Liver (tissue), 3 donors: ENCODE measurements around the gene PPM1M.

Experiments
- EGR1 ChIP-seq, 2 donors: IDR thresholded peaks; 2 replicates each; pipeline ENCODE4 v1.6.1; 2016 to 2018; ENCODE audit warnings: antibody characterized with exemption in 2 of 2, low read depth in 2 of 2
- GABPA ChIP-seq, 2 donors: IDR thresholded peaks in 1 of 2; conservative IDR thresholded peaks in 1 of 2; 2 replicates each; pipeline ENCODE4 v1.6.1; 2016; ENCODE audit warnings: antibody characterized with exemption in 2 of 2, mild to moderate bottlenecking in 1 of 2, moderate library complexity in 1 of 2
- MAX ChIP-seq: IDR thresholded peaks from 2 replicates; pipeline ENCODE4 v1.6.1; 2016; ENCODE audit warnings: antibody characterized with exemption
- SP1 ChIP-seq: IDR thresholded peaks from 2 replicates; pipeline ENCODE4 v1.6.1; 2018; ENCODE audit warnings: antibody characterized with exemption, mild to moderate bottlenecking
- TAF1 ChIP-seq: conservative IDR thresholded peaks from 2 replicates; pipeline ENCODE4 v1.6.1; 2016; ENCODE audit warnings: antibody characterized with exemption, mild to moderate bottlenecking
- YY1 ChIP-seq: IDR thresholded peaks from 2 replicates; pipeline ENCODE4 v1.6.1; 2016; ENCODE audit warnings: antibody characterized with exemption, mild to moderate bottlenecking
- ZBTB33 ChIP-seq: IDR thresholded peaks from 2 replicates; pipeline ENCODE4 v1.6.1; 2016; ENCODE audit warnings: antibody characterized with exemption
- TF ChIP-seq, protein P1 (sequence below): fragments of 150-350 bp; IDR thresholded peaks from 2 replicates; pipeline ENCODE4 v1.5.1; 2017; ENCODE audit warnings: improper control_type of control experiment, low read depth, low read length; ENCODE audit not compliant: missing input control
- TF ChIP-seq, protein P2 (sequence below): IDR thresholded peaks from 2 replicates; pipeline ENCODE4 v1.6.1; 2016; ENCODE audit warnings: antibody characterized with exemption, mild to moderate bottlenecking
- donor health status: healthy.
- donor health status: healthy.

DNA sequence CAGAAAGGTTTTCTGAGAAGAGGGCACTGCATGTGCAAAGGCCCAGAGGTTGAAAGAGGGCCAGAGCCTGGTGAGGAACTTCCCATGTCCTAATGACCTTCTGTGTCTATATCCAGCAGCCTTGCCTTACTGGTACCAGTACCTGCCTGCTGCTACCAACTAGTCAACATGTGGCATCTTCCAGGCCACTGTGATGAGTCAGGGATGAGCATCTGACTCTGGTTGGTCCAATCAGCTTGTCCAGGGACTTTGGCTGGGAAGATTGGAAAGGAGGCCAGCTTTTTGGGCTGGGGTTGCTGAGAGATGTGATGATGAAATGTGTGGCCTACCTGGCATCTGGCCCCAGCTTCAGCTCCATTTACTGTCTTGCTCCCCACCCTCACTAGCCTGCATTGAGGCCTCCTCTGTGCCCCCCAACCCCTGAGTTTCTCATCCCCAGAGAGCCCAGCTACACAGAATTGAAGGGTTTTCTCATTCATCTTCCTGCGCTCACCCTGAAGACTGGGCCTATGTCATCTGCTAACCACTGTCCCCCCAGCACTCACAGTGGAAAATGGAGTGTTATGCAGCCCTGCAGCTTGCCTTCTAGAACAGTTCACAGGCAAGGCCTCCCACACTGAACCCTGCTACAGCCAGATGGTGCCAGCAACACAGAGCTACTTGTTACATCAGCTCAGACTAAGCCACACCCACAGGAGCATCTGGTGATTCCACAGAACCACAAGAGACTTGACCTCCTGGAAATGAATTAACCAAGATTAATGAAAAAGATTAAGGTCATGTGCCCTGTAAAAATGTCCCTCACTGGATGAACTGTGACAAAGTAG lies 5.3 kb upstream of the PPM1M start:
- TF ChIP-seq, protein P1, sequence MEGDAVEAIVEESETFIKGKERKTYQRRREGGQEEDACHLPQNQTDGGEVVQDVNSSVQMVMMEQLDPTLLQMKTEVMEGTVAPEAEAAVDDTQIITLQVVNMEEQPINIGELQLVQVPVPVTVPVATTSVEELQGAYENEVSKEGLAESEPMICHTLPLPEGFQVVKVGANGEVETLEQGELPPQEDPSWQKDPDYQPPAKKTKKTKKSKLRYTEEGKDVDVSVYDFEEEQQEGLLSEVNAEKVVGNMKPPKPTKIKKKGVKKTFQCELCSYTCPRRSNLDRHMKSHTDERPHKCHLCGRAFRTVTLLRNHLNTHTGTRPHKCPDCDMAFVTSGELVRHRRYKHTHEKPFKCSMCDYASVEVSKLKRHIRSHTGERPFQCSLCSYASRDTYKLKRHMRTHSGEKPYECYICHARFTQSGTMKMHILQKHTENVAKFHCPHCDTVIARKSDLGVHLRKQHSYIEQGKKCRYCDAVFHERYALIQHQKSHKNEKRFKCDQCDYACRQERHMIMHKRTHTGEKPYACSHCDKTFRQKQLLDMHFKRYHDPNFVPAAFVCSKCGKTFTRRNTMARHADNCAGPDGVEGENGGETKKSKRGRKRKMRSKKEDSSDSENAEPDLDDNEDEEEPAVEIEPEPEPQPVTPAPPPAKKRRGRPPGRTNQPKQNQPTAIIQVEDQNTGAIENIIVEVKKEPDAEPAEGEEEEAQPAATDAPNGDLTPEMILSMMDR: no peak
- TF ChIP-seq TAF1 (no peak), ZBTB33 (no peak), MAX (no peak), GABPA (IDR thresholded peaks at IDR 0.05 in 1 of 2, conservative IDR thresholded peaks at IDR 0.05 in 1 of 2) (no peak), YY1 (no peak), SP1 (peak; percentile 44), EGR1 (IDR thresholded peaks at IDR 0.05; ENCODE audit: low read depth in 2 of 2) (no peak)
- TF ChIP-seq, protein P2, sequence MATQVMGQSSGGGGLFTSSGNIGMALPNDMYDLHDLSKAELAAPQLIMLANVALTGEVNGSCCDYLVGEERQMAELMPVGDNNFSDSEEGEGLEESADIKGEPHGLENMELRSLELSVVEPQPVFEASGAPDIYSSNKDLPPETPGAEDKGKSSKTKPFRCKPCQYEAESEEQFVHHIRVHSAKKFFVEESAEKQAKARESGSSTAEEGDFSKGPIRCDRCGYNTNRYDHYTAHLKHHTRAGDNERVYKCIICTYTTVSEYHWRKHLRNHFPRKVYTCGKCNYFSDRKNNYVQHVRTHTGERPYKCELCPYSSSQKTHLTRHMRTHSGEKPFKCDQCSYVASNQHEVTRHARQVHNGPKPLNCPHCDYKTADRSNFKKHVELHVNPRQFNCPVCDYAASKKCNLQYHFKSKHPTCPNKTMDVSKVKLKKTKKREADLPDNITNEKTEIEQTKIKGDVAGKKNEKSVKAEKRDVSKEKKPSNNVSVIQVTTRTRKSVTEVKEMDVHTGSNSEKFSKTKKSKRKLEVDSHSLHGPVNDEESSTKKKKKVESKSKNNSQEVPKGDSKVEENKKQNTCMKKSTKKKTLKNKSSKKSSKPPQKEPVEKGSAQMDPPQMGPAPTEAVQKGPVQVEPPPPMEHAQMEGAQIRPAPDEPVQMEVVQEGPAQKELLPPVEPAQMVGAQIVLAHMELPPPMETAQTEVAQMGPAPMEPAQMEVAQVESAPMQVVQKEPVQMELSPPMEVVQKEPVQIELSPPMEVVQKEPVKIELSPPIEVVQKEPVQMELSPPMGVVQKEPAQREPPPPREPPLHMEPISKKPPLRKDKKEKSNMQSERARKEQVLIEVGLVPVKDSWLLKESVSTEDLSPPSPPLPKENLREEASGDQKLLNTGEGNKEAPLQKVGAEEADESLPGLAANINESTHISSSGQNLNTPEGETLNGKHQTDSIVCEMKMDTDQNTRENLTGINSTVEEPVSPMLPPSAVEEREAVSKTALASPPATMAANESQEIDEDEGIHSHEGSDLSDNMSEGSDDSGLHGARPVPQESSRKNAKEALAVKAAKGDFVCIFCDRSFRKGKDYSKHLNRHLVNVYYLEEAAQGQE: peak; percentile 12
